Measurements from ENCODE around the gene RNASET2. TPM values are rescaled to one million over a fixed set of nuclear protein-coding genes. Genes with fewer than 3 reads are reported as not detected.

Gene RNASET2
- total and polyA plus RNA-seq, 12 donors = 19.4 to 218 (median 59.6) TPM

DNA sequence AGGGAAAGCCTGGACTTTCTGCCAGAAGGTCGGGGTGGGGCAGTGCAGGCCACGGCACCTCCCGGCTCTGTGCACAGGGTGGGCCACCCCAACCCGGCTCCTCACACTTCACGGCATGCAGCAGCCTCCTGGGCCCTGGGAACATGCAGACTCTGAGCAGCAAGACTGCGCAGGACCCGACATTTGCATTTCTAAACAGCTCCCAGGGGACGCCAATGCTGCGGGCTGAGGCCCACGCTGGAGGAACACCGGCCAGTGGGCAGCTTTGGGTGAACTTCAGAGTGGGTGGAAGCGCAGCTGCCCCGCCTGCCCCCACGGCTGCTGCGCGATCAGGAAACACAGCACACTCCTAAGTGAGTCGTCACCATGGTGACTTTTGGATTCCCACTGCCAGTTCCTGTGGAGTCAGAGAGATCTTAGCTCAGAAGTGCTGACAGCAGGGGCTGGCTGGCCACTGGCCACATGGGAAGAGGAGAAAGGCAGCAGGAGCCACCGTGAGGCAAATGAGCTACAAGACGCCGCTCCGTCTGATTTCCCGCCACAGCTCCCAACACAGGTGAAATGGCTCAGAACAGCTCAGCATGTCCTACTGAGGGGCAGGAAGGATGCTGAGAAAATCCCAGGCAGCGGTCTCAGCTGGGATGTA lies 52.1 kb downstream of the RNASET2 start:
- Histone ChIP-seq H3K27ac (no peak overlapping the region), H3K9me3 (replicated peaks in 1 of 3) (no peaks in the 10 kb centered on the region), H3K4me1 (replicated peaks in 1 of 2) (no peaks in the 10 kb centered on the region), H3K27me3 (no peaks in the 10 kb centered on the region), H3K4me3 (no peak overlapping the region), H3K36me3 (replicated peaks in 1 of 2) (no peaks in the 10 kb centered on the region)
- no peak for DNase-seq
- intact Hi-C loops (cut with DNase I) = no loop called here
- TF ChIP-seq, protein P1, sequence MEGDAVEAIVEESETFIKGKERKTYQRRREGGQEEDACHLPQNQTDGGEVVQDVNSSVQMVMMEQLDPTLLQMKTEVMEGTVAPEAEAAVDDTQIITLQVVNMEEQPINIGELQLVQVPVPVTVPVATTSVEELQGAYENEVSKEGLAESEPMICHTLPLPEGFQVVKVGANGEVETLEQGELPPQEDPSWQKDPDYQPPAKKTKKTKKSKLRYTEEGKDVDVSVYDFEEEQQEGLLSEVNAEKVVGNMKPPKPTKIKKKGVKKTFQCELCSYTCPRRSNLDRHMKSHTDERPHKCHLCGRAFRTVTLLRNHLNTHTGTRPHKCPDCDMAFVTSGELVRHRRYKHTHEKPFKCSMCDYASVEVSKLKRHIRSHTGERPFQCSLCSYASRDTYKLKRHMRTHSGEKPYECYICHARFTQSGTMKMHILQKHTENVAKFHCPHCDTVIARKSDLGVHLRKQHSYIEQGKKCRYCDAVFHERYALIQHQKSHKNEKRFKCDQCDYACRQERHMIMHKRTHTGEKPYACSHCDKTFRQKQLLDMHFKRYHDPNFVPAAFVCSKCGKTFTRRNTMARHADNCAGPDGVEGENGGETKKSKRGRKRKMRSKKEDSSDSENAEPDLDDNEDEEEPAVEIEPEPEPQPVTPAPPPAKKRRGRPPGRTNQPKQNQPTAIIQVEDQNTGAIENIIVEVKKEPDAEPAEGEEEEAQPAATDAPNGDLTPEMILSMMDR (IDR thresholded peaks at IDR 0.05) = no peak
- no peak for TF ChIP-seq POLR2A (IDR thresholded peaks at IDR 0.05)
- WGBS, 4 donors = 52 to 65% (median 60%) methylated on average over 11 to 23 of the region's 23 CpGs

DNA sequence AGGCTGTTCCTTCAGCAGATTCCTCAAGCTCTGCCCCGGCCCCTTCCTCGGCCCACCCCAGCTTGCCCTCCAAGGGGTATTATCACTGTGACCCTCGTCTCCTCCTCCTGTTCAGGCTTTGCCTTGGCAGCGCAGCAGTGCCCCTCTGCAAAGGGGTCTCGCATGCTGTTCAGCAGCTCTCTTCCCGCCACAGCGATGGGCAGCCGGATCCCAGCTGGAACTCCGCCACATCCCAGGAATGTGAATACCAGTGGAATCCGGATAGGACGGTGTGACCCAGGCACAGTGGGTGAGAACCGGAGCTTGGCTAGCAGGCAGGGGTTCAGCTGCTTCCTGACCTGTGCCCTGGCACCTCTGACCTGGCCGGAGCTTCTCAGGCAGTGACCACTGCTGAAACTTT lies 52.9 kb downstream of the RNASET2 start:
- no peaks in the 10 kb centered on the region for H3K36me3 ChIP-seq (replicated peaks in 1 of 2)
- no peaks in the 10 kb centered on the region for H3K27me3 ChIP-seq
- TF ChIP-seq, protein P1 (IDR thresholded peaks at IDR 0.05) = no peak
- no peak for TF ChIP-seq POLR2A (IDR thresholded peaks at IDR 0.05)
- no peaks in the 10 kb centered on the region for H3K4me1 ChIP-seq (replicated peaks in 1 of 2)
- 66 to 83% (median 79%) methylated on average over 2 to 13 of the region's 13 CpGs for WGBS, 4 donors
- DNase-seq = no peak
- H3K9me3 ChIP-seq (replicated peaks in 1 of 3) = no peaks in the 10 kb centered on the region
- intact Hi-C loops (cut with DNase I) = no loop called here
- H3K4me3 ChIP-seq = no peak overlapping the region
- H3K27ac ChIP-seq = no peak overlapping the region

GRCh38 chr6:166903027-166903426 lies 53.3 kb downstream of the RNASET2 start:
- no peaks in the 10 kb centered on the region for H3K4me1 ChIP-seq (replicated peaks in 1 of 2)
- H3K9me3 ChIP-seq (replicated peaks in 1 of 3) = no peaks in the 10 kb centered on the region
- no peak overlapping the region for H3K27ac ChIP-seq
- H3K4me3 ChIP-seq = no peak overlapping the region
- 79 to 88% (median 82%) methylated on average over 8 of the region's 8 CpGs for WGBS, 4 donors
- intact Hi-C loops (cut with DNase I) = no loop called here
- no peaks in the 10 kb centered on the region for H3K27me3 ChIP-seq
- no peak for DNase-seq
- TF ChIP-seq POLR2A (IDR thresholded peaks at IDR 0.05) = no peak
- TF ChIP-seq, protein P1 (IDR thresholded peaks at IDR 0.05) = no peak
- H3K36me3 ChIP-seq (replicated peaks in 1 of 2) = no peaks in the 10 kb centered on the region

GRCh38 chr6:166902211-166902755 lies 54.1 kb downstream of the RNASET2 start:
- no peak overlapping the region for H3K27ac ChIP-seq
- intact Hi-C loops (cut with DNase I) = no loop called here
- WGBS, 4 donors = 89 to 93% (median 91%) methylated on average over 33 of the region's 33 CpGs
- TF ChIP-seq POLR2A (IDR thresholded peaks at IDR 0.05) = no peak
- H3K4me3 ChIP-seq = no peak overlapping the region
- no peak for DNase-seq
- no peaks in the 10 kb centered on the region for H3K9me3 ChIP-seq (replicated peaks in 1 of 3)
- H3K4me1 ChIP-seq (replicated peaks in 1 of 2) = no peaks in the 10 kb centered on the region
- no peaks in the 10 kb centered on the region for H3K27me3 ChIP-seq
- H3K36me3 ChIP-seq (replicated peaks in 1 of 2) = no peaks in the 10 kb centered on the region

DNA sequence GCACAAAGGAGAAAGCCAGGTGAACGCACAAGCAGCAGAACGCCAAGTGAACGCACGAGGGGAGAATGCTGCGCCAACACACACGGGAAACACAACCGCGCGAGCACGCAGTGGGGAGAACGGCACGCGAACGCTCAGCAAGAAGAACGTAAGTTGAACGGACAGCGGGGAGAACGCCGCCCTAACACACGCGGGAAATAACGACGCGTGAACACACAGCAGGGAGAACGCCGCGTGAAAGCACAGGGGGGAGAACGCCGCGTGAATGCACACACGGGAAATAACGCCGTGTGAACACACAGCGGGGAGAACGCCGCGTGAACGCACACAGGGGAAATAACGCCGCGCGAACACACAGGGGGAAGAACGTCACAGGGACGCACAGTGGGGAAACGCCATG lies 54.7 kb downstream of the RNASET2 start:
- no peak overlapping the region for H3K27ac ChIP-seq
- no peak for TF ChIP-seq POLR2A (IDR thresholded peaks at IDR 0.05)
- TF ChIP-seq, protein P1 (IDR thresholded peaks at IDR 0.05) = no peak
- intact Hi-C loops (cut with DNase I) = no loop called here
- no peak overlapping the region for H3K4me3 ChIP-seq
- no peaks in the 10 kb centered on the region for H3K9me3 ChIP-seq (replicated peaks in 1 of 3)
- no peaks in the 10 kb centered on the region for H3K27me3 ChIP-seq
- H3K4me1 ChIP-seq (replicated peaks in 1 of 2) = no peaks in the 10 kb centered on the region
- H3K36me3 ChIP-seq (replicated peaks in 1 of 2) = no peaks in the 10 kb centered on the region
- 90 to 96% (median 93%) methylated on average over 45 of the region's 45 CpGs for WGBS, 4 donors
- no peak for DNase-seq

All from adrenal gland (tissue), 12 donors.